HepG2 (cell line): ENCODE data around the gene PTPRCAP. TPM values are rescaled to one million over a fixed set of nuclear protein-coding genes. Genes with fewer than 3 reads are reported as not detected.

Experiments
- CEBPG ChIP-seq: IDR thresholded peaks from 2 replicates; pipeline ENCODE4 v1.6.1; 2016
- NR2C2 ChIP-seq: sonication (generic); formaldehyde crosslinking; IDR thresholded peaks from 2 replicates; pipeline ENCODE4 v1.4.0; 2020; ENCODE audit warnings: missing genetic modification reagents, mild to moderate bottlenecking, moderate library complexity, borderline replicate concordance
- TOPORS ChIP-seq: sonication (generic); formaldehyde crosslinking; IDR thresholded peaks from 2 replicates; pipeline ENCODE4 v1.8.0; 2023; ENCODE audit warnings: mild to moderate bottlenecking, missing genetic modification reagents
- ZFP37 ChIP-seq: sonication (generic); formaldehyde crosslinking; IDR thresholded peaks from 2 replicates; pipeline ENCODE4 v1.4.0; 2020; ENCODE audit warnings: missing genetic modification reagents, borderline replicate concordance
- ZNF20 ChIP-seq: sonication (generic); formaldehyde crosslinking; IDR thresholded peaks from 2 replicates; pipeline ENCODE4 v1.4.0; 2020; ENCODE audit warnings: mild to moderate bottlenecking, moderate library complexity, missing genetic modification reagents
- polyA plus RNA-seq, 8 experiments: library from polyadenylated mRNA; depleted of rRNA in 3 of 8; stranded (reverse) in 7 of 8; unstranded in 1 of 8; fragments of >200 nt; fragmentation: Illumina TruSeq in 4 of 8; extraction: Trizol in 4 of 8; gene quantifications; 2 replicates each; pipeline versions ENCODE4 v1.2.1 to v1.2.3, GENCODE V29; 2011 to 2016; ENCODE audit warnings: low read depth in 4 of 8, missing spikeins in 1 of 8, mixed read lengths in 1 of 8; ENCODE audit not compliant: insufficient read depth in 1 of 8
- total RNA-seq, 5 experiments: library from RNA; depleted of rRNA; stranded (reverse); fragments of >200 nt; fragmentation: Illumina TruSeq; extraction: Trizol; gene quantifications; 2 replicates each; pipeline ENCODE4 v1.2.3, GENCODE V29; 2016; ENCODE audit warnings: low read depth in 1 of 5
- TF ChIP-seq, protein P1 (sequence below): sonication (generic); formaldehyde crosslinking; IDR thresholded peaks from 2 replicates; pipeline ENCODE4 v1.8.0; 2022; ENCODE audit warnings: missing genetic modification reagents, mild to moderate bottlenecking, moderate library complexity, borderline replicate concordance
- TF ChIP-seq, protein P2 (sequence below): sonication (generic); formaldehyde crosslinking; IDR thresholded peaks from 2 replicates; pipeline ENCODE4 v1.5.1; 2020; ENCODE audit warnings: missing genetic modification reagents, mild to moderate bottlenecking, borderline replicate concordance
- TF ChIP-seq, protein P3 (sequence below): sonication (generic); formaldehyde crosslinking; IDR thresholded peaks from one replicate; pipeline ENCODE4 v1.5.1; 2020; ENCODE audit warnings: mild to moderate bottlenecking, missing genetic modification reagents; ENCODE audit errors: not compliant biosample characterization
- TF ChIP-seq, protein P4 (sequence below): sonication (generic); formaldehyde crosslinking; IDR thresholded peaks from 2 replicates; pipeline ENCODE4 v1.8.0; 2022; ENCODE audit warnings: mild to moderate bottlenecking, missing genetic modification reagents, borderline replicate concordance
- TF ChIP-seq, protein P5 (sequence below): sonication (generic); formaldehyde crosslinking; conservative IDR thresholded peaks from 2 replicates; pipeline ENCODE4 v1.4.0; 2020; ENCODE audit warnings: missing genetic modification reagents

Gene PTPRCAP
- total and polyA plus RNA-seq, 2 of the 13 experiments (the other 11 are each of a cell fraction or from before 2014, with no cell fraction given), result 0.60 to 0.70 TPM

DNA sequence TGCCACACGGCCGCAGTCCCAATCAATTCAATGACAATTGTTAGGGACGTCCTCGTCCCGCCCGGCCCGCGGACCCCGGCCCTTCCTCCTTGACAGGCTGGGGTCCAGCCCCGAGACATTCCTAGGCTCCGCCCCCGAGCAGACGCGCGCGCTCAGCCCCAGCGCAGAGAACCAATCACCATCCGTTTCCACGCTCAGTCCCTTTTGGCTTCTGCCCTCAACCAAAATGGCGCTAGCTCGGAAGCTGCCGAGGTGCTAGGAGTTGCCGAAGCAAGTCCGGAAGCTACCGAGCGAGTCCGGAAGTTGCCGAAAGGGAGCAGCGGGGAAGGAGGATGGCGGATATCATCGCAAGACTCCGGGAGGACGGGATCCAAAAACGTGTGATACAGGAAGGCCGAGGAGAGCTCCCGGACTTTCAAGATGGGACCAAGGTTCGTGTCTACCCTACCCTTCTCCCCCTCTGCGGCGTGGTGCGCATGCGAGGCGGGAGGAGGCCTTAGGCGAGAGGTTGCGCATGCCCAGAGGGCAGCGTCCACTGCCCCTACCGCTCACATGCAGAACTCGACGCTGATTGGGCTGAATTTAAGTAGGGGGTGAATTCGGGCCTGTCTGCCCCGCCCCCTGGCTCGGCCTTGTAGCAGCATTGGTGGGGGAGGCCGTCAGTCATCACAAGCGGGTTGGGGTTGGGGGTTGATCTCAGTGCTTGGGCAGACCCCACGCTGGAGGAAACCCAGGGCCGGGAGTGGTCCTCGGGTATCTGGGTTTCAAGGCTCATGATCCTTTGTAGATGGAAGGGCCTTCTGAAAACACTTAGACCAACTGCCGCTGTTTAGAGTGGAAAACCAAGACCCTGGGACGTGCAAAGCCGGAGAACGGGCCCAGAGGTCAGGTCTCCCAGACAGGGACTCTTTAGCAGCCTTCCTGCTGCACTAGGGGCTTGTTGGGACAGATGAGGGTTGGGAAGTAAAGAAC, 45.6 kb upstream of the PTPRCAP start, which contains the start of gene AIP (continued):
- TF ChIP-seq, protein P1, sequence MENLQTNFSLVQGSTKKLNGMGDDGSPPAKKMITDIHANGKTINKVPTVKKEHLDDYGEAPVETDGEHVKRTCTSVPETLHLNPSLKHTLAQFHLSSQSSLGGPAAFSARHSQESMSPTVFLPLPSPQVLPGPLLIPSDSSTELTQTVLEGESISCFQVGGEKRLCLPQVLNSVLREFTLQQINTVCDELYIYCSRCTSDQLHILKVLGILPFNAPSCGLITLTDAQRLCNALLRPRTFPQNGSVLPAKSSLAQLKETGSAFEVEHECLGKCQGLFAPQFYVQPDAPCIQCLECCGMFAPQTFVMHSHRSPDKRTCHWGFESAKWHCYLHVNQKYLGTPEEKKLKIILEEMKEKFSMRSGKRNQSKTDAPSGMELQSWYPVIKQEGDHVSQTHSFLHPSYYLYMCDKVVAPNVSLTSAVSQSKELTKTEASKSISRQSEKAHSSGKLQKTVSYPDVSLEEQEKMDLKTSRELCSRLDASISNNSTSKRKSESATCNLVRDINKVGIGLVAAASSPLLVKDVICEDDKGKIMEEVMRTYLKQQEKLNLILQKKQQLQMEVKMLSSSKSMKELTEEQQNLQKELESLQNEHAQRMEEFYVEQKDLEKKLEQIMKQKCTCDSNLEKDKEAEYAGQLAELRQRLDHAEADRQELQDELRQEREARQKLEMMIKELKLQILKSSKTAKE (CRISPR knock-in tag), result no peak
- TF ChIP-seq, protein P2, sequence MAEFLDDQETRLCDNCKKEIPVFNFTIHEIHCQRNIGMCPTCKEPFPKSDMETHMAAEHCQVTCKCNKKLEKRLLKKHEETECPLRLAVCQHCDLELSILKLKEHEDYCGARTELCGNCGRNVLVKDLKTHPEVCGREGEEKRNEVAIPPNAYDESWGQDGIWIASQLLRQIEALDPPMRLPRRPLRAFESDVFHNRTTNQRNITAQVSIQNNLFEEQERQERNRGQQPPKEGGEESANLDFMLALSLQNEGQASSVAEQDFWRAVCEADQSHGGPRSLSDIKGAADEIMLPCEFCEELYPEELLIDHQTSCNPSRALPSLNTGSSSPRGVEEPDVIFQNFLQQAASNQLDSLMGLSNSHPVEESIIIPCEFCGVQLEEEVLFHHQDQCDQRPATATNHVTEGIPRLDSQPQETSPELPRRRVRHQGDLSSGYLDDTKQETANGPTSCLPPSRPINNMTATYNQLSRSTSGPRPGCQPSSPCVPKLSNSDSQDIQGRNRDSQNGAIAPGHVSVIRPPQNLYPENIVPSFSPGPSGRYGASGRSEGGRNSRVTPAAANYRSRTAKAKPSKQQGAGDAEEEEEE (CRISPR knock-in tag), result no peak
- TF ChIP-seq CEBPG (CRISPR knock-in tag) (no peak; the same call in 1 of the 2 replicates), NR2C2 (CRISPR knock-in tag) (peak; percentile 77), TOPORS (CRISPR knock-in tag) (peak; percentile 99), ZFP37 (peak; percentile 81; the same call in 1 of the 2 replicates), ZNF20 (CRISPR knock-in tag) (0 out of 2 replicates have a peak, but pooled peaks have one; percentile 41)
- TF ChIP-seq, protein P3, sequence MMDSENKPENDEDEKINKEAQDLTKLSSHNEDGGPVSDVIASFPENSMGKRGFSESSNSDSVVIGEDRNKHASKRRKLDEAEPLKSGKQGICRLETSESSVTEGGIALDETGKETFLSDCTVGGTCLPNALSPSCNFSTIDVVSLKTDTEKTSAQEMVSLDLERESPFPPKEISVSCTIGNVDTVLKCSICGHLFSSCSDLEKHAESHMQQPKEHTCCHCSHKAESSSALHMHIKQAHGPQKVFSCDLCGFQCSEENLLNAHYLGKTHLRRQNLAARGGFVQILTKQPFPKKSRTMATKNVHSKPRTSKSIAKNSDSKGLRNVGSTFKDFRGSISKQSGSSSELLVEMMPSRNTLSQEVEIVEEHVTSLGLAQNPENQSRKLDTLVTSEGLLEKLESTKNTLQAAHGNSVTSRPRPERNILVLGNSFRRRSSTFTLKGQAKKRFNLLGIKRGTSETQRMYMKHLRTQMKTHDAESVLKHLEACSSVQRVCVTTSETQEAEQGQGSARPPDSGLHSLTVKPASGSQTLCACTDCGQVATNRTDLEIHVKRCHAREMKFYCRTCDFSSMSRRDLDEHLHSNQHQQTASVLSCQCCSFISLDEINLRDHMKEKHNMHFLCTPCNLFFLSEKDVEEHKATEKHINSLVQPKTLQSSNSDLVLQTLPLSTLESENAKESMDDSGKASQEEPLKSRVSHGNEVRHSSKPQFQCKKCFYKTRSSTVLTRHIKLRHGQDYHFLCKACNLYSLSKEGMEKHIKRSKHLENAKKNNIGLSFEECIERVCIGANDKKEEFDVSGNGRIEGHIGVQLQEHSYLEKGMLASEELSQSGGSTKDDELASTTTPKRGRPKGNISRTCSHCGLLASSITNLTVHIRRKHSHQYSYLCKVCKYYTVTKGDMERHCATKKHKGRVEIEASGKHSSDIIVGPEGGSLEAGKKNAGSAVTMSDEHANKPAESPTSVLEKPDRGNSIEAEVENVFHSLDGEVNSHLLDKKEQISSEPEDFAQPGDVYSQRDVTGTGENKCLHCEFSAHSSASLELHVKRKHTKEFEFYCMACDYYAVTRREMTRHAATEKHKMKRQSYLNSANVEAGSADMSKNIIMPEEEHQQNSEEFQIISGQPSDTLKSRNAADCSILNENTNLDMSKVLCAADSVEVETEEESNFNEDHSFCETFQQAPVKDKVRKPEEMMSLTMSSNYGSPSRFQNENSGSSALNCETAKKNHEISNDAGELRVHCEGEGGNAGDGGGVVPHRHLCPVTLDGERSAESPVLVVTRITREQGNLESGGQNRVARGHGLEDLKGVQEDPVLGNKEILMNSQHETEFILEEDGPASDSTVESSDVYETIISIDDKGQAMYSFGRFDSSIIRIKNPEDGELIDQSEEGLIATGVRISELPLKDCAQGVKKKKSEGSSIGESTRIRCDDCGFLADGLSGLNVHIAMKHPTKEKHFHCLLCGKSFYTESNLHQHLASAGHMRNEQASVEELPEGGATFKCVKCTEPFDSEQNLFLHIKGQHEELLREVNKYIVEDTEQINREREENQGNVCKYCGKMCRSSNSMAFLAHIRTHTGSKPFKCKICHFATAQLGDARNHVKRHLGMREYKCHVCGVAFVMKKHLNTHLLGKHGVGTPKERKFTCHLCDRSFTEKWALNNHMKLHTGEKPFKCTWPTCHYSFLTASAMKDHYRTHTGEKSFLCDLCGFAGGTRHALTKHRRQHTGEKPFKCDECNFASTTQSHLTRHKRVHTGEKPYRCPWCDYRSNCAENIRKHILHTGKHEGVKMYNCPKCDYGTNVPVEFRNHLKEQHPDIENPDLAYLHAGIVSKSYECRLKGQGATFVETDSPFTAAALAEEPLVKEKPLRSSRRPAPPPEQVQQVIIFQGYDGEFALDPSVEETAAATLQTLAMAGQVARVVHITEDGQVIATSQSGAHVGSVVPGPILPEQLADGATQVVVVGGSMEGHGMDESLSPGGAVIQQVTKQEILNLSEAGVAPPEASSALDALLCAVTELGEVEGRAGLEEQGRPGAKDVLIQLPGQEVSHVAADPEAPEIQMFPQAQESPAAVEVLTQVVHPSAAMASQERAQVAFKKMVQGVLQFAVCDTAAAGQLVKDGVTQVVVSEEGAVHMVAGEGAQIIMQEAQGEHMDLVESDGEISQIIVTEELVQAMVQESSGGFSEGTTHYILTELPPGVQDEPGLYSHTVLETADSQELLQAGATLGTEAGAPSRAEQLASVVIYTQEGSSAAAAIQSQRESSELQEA (CRISPR knock-in tag), result peak; percentile 96
- TF ChIP-seq, protein P4, sequence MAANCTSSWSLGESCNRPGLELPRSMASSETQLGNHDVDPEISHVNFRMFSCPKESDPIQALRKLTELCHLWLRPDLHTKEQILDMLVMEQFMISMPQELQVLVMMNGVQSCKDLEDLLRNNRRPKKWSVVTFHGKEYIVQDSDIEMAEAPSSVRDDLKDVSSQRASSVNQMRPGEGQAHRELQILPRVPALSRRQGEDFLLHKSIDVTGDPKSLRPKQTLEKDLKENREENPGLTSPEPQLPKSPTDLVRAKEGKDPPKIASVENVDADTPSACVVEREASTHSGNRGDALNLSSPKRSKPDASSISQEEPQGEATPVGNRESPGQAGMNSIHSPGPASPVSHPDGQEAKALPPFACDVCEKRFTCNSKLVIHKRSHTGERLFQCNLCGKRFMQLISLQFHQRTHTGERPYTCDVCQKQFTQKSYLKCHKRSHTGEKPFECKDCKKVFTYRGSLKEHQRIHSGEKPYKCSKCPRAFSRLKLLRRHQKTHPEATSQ (CRISPR knock-in tag), result peak; percentile 96
- TF ChIP-seq, protein P5, sequence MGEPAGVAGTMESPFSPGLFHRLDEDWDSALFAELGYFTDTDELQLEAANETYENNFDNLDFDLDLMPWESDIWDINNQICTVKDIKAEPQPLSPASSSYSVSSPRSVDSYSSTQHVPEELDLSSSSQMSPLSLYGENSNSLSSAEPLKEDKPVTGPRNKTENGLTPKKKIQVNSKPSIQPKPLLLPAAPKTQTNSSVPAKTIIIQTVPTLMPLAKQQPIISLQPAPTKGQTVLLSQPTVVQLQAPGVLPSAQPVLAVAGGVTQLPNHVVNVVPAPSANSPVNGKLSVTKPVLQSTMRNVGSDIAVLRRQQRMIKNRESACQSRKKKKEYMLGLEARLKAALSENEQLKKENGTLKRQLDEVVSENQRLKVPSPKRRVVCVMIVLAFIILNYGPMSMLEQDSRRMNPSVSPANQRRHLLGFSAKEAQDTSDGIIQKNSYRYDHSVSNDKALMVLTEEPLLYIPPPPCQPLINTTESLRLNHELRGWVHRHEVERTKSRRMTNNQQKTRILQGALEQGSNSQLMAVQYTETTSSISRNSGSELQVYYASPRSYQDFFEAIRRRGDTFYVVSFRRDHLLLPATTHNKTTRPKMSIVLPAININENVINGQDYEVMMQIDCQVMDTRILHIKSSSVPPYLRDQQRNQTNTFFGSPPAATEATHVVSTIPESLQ (CRISPR knock-in tag), result peak; percentile 89; the same call in 1 of the 2 replicates
